ENCODE results near the gene CYP4V2.

The CYP4V2 gene

DNA sequence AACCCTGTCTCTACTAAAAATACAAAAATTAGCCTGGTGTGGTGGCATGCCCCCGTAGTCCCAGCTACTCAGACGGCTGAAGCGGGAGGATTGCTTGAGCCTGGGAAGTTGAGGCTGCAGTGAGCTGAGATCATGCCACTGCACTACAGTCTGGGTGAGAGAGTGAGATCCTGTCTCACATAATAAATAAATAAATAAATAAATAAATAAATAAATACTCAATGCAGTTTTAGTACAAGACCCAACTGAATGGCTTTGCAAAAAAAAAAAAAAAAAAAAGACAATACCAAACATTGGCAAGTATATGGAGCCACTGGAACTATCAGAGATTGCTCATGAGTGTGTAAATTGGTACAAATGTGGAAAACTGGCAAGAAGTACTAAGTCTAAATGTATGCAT lies 3.3 kb upstream of the CYP4V2 start:
- no peak for DNase-seq (ENCODE audit: low spot score)

DNA sequence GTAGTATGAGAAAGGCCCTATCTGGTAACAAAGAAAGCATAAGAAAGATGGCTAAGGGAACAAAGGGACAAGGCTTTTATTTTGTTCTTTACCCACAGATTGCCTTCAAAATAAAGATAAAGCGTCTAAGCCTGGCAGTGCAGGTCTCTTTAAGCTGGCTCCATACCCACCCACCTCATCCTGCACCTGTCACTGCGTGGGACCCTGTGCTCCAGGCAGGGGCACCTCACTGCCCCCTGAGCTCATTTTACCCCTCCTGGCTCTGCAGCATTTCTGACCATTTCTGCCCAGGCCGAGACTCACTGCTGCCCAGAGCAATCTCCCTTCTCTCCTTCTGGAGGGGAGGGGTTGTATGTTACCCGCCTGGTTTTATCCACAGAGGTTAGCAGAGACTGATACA lies 1.7 kb upstream of the CYP4V2 start:
- no peak for DNase-seq (ENCODE audit: low spot score)

DNA sequence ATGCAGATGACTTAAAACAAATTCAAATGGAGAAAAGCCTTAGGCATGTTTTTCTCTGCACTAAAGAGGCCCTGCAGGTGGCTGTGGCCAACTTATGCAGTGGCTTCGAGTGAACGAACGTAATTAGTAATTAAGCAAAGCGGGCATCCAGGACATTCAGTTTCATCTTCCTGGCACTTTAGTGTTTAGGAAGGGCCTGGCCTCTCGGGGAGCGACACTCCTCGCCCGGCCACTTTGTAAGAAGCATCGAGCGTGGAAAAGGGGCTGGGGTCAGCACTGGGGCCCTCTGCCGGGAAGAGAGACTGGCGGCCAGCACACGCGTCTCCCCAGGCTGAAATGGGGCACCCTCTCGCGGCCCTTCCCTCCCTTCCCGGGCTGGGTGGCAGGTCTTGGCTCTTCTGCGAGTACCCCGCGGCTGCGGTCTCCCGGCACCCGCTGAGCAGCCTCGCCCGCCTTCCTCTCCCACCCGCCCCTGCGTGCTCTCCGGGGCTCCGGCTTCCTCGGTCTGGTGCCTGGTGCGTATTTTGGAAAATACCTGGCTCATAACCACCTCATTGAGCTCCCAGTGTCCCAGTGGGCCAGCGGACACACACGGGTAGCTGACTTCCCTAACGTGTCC lies 677 bp upstream of the CYP4V2 start:
- DNase-seq (ENCODE audit: low spot score): peak; percentile 25

DNA sequence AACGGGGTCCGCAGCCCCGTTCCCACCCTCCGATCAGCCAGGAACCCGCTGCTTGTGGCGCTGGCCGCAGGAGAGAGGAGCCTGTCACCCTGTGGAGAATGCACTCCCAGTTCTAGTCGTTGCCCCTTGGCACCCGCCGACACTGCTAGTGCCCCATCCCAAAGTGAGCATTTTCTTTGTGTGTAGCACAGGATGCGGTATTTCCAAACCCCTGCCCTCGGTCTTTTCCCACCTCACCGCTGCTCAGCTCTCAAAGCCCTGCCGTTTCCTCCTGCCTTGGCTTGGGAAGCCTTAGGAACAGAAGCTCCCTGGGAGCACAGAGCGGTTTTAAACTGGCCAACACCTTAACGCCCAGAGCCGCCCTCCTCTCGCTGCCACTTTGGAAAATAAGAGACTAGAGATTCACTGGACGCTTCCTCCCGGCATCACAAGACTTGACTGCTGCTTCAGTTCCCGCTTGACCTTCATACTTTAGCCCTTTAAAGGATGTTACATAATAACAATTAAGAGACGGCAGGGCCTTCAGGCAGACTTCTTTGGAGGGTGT lies 772 bp downstream of the CYP4V2 start:
- peak; percentile 16 for DNase-seq (ENCODE audit: low spot score)

DNA sequence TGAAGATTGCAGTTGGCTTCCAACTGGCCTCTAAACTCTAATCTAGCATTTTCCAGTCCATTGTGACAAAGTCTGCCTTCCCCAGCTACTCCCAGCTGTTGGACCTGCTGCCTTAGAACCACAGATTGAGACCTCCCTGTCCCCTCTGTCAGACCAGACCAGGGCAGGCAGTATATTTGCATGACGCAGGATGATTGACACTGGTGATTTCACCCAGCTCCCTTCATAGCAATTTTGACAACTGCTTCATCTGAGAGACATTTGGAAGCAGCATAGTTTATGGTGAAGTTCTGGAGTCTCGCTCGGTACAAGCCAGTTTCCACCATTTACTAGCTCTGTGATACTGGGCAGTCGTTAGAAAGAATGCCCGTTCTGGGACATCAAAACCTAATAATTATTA lies 2.5 kb downstream of the CYP4V2 start:
- DNase-seq (ENCODE audit: low spot score): no peak

DNA sequence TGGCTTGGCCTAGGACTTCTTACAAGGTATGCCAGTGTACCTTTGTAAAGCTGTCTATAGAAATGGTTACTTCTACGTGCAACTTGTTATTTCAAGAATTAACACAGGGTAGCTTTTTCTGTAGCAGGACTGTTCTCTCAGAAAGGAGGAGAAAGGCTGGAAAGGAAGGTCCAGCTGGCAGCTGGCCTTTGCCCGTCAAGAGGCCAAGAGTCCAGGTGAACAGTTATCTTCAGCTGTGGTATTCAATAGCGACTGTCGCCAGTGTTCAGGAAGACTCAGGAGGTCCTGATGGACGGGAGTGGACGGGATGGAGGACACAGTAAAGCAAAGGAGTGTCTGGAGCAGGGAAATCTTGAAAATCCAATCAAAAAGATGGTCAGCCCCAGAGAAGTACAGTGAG lies 4.7 kb downstream of the CYP4V2 start:
- DNase-seq (ENCODE audit: low spot score): no peak

DNA sequence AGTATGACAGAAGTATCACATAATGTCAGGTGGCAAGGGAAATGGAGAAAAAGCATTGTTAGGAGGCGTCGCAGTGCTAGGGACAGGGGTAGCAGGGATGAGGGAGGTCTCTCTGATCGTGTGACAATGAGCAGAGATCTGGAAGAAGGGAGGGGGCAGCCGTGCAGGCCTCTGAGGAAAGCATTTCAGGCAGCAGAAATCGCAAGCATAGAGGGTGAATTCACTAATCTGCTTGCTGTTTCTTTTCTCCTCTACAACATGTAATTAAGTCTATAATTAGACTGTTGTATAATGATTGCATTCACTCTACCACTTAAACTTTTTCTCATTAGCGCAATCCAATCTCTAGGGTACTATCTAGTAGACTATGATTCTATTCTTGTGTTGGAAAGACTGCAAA lies 9.1 kb downstream of the CYP4V2 start:
- DNase-seq (ENCODE audit: low spot score): no peak

DNA sequence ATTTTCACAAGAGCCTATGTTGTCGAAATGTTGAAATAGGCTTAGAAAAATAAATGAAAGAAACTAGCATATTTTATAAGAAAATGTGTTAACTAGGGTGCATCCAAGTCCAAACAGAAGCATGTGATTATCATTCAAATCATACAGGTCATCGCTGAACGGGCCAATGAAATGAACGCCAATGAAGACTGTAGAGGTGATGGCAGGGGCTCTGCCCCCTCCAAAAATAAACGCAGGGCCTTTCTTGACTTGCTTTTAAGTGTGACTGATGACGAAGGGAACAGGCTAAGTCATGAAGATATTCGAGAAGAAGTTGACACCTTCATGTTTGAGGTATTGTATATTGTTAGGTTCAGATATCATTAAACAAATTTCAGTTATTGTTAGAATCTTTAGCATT lies 9.6 kb downstream of the CYP4V2 start:
- DNase-seq (ENCODE audit: low spot score): no peak

DNA sequence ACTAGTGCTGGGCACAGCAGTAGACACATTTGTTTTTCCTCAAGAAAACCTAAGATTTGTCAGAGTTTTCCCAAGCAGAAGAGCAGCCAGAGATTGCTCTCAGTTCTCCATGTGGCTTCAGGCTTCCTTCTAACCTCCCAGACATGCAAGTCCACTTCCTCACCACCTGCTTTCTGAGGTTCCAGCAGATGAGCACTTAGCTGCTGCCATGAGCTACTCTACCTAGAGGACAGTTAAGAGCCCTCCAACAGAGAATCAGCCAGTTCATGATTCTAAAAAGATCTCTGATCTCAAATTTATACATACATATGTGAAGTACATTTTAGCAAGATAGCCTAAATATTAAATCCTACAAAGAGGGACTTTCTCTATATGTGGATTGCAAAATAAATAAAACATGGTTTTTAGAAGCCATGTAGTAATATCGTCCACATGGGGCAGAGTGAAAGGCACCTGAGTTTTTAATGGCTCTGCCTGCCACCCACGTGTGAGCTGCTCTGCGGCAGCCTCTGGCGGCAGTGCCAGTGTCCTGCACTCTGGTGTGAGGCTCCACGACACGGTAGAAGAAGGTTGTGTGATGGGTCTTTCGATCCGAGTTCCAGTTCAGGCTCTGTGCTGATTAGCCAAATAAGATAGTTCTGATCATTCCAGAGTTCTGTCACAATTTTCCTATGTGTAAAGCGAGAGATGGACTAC lies 10.3 kb downstream of the CYP4V2 start:
- no peak for DNase-seq (ENCODE audit: low spot score)

DNA sequence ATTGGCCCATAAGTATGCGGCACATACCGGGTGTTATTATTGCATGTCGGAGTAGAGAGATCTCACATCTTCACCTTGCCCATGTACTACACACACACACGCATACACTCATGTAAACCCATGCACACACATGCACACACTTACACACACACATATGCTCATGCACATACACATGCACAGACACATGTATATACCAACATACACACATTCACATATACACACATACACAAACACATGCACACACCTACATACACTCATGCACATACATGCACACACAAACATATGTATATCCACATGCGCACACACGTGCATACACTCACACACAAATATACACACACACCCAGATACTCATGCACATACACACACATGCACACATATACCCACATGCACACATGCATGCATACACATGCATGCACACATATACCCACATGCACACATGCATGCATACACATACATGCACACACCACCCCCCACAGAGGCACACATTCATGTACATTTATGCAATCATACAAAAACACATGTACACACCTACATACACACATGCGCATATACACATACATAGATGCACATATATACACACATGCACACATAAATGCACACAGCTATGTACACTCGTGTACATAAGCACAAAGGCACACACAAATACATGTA lies 11.2 kb downstream of the CYP4V2 start:
- no peak for DNase-seq (ENCODE audit: low spot score)

DNA sequence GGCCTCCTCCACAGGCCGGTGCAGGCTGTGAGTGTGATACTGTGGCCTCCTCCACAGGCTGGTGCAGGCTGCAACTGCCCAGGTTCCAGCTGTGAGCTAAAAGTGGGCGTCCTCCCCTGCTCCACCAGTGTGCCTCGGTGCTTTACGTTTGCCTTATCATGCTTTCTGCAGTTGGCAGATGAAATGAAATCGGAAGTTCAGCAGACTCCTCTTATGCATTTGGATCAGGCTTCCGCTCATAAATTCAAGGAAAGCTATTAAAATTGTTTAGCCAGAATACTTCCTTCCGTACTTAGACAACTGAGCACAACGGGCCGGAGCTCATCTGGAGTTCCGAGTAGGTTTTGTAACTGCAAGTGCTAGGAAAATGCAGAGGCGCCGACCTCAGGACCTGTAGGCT lies 12.0 kb downstream of the CYP4V2 start:
- no peak for DNase-seq (ENCODE audit: low spot score)

DNA sequence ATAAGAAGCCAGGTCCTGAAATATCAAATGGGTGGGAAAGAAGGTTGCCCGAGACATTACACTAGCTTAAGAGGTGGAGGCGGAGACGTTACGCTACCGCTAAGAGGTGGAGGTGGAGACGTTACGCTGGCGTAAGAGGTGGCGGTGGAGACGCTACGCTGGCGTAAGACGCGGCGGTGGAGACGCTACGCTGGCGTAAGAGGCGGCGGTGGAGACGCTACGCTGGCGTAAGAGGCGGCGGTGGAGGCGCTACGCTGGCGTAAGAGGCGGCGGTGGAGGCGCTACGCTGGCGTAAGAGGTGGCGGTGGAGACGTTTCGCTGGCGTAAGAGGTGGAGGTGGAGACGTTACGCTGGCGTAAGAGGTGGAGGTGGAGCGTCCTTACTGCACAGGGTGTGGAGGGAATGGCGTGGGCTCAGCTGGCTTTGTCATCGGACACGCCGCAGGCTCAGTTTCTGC lies 12.8 kb downstream of the CYP4V2 start:
- no peak for DNase-seq (ENCODE audit: low spot score)

DNA sequence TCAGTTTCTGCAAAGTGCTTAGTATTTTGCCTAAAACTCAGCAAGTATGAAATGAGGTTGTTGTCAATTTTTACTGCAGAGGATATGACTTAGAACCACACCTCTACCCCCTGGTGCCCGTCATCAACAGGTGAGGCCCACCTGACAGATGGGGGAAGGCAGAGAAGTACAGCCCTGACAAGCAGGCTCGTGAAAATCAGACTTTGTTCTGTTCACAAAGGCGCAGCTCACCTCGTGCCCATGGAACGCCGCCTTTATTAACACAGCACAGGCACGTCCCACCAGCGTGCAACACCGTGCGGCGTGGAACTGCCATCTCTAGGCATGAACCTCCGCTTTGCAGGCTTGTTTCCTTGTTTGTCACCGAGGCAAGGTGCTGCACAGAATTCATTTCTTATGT lies 13.3 kb downstream of the CYP4V2 start:
- no peak for DNase-seq (ENCODE audit: low spot score)

DNA sequence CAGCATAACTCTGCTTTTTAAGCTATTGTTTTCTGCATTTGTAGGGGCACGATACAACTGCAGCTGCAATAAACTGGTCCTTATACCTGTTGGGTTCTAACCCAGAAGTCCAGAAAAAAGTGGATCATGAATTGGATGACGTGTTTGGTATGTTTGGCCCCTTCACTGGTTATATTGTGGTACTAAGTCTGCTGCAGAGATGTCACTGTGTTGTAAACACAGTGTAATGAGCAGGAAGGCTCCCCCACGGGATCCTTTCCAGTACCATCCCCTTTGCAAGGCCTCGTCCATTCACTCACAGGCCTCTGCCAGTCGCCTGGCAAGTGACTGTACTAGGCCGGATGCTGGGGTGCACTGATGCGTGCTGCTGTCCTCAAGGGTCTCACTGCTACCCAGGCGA lies 13.8 kb downstream of the CYP4V2 start:
- DNase-seq (ENCODE audit: low spot score): no peak

DNA sequence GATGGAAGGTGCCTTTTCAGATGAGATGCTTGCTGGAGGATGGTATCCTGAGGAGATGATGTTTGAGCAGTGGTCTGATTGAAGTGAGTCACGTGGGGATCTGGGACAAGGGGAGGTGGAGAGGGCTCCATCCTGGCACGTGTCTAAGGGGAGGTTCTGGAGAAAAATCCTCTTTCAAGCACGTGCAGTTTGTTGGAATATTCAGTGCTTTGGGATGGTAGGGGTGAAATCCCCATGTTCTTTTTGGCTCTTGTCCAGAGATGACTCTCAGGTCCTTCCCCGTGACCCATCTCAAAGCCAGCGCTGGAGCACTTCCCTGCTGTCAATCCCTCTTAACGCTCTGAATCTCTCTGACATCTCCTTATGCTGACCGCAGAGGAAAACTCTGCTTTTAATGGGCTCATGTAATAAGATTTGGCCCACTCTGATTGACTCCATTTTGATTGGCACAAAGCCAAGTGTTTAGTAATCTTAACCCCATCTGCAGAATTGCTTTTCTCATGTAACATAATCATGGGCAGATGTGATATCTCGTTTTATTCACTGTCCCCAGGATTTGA lies 25.2 kb downstream of the CYP4V2 start:
- DNase-seq (ENCODE audit: low spot score): no peak

DNA sequence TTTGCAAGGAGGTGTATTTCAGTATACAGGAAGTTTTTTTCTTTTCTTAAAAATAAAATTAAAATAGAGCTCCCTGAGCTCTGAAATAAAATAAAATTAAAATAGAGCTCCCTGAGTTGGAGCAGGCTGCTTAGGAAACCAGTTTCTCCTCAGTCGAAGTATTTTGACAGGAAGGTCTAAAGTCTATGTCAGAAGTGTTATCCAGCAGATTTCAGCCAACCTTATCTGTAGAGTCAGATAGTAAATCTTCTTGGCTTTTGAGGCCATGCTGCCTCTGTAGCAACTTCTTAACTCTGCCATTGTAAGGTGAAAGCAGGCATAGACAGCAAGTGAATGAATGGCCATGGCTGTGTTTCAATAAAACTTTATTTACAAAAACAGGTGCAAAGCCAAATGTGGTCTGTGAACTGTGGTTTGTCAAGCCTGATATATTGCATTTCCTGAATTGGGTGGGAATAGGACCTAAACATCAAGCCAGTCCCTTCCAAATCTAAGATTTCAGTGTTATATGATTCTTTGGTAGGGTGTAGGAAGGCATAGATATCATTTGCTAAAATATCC lies 26.4 kb downstream of the CYP4V2 start:
- no peak for DNase-seq (ENCODE audit: low spot score)

DNA sequence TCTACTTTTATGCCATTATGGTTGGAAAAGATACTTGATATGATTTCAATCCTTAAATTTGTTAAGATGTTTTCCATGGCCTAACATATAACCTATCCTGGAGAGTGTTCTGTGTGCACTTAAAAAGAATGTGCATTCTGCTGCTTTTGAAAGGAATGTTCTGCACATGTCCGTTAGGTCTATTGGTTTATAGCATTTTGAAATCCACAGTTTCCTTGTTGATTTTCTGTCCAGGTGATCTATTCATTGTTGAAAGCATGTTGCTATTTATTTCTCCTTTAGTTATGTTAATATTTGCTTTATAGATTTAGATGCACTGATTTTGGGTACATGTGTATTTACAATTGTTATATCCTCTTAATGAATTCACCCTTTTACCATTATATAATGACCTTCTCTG lies 30.3 kb downstream of the CYP4V2 start:
- no peak for DNase-seq (ENCODE audit: low spot score)

DNA sequence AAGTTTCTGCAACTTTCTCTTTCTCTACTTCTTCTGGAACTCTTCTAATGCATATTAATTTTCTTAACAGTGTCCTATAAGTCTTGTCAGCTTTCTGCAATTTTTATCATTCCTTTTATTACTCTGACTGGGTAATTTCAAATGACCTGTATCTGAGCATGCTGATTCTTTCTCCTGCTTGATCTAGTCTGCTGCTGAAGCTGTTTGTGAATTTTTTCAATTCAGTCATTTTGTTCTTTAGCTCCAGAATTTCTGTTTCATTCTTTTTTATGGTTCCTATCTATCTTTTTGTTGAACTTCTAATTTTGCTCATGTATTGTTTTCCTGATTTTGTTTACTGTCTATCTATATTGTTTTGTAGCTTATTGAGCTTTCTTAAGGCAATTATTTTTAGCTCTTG lies 34.5 kb downstream of the CYP4V2 start:
- DNase-seq (ENCODE audit: low spot score): no peak

DNA sequence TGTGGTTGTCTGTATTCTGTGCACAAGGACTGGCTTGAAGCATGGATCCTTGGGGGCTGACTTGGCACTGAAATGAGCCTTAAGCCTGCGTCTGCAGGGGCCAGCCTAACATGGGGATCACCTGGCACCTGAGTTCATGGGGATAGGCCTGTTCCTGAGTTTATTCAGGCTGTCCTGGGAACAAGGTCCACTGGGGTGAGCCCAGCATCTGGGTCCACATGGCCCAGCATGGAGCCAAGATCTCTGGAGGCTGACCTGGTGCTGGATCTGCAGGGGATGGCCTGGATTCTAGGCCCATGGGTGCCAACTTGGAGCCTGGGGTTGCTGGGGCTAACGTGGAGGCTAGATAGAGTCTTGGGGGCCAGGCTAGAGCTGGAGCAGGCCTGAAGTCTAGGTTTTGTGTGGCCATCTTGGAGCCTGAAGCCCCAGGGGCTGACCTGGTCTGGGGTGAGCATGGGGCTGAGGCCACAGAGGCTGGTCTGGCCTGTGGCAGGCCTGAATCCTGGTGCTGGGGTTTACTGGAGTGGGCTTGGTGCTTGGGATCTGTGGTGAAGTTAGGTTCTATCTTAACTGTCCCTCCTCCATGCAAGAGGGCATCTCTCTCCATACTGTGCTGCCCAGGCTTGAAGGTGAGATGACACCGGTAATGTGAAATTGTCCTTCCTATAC lies 35.3 kb downstream of the CYP4V2 start:
- no peak for DNase-seq (ENCODE audit: low spot score)

DNA sequence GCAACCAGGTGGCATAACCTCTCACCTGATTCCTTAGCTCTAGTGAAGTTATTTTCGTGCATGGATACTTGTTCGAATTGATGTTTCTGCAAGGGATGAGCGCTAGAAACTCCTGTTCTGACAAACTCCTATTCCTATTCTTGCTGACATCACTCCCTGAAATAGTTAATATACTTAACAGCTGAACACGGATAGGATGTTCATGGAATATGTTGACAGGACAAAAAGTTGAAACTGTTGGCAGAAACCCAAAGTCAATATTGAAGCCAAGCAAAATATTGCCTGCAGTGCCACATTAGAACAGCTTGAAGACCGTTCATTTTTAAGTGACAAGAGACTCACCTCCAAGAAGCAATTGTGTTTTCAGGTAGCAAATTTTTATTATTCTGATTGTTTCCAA lies 35.9 kb downstream of the CYP4V2 start, which contains the start of gene KLKB1:
TSS of gene KLKB1 (plus strand) at position 287 of the 400 bp plus-strand sequence. CDS start 689 bp downstream, outside the sequence.
- peak; percentile 6 for DNase-seq (ENCODE audit: low spot score)

DNA sequence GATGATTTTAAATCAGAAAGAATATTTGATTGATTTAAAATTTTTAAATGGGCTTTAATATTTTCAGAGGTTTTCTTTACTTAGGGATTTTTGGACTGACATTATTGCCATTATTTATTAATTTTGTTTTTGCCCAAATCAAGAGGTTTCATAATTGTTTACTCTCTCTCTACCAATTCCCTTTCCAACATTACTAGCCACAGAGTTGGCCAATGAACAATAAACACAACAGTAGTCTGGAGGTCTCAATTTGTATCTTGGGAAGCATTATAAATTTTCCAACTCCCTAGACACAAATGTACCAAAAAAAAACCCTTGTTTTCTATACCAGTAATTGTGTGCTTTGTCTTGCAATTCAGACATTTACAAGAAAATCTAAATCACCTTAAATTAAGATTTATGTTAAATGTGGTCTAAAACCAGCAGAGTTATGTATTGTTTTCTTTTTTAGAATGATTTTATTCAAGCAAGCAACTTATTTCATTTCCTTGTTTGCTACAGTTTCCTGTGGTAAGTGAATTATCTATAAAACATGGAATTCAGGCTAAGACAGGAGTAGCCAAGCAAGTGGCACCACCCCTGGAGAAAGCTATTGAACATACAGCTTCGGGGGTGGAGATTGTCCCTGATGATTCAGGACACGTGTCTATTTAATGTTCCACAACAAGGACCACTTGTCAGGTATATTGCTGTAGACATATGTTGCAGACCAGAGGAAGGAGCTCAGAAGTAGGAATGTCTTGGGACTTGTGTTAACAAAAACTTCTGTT lies 36.6 kb downstream of the CYP4V2 start:
- no peak for DNase-seq (ENCODE audit: low spot score)

Measured in HuH-7.5 (cell line).